SK-N-SH (cell line): ENCODE results near the gene CDK14. TPM values are rescaled to one million over a fixed set of nuclear protein-coding genes. Genes with fewer than 3 reads are reported as not detected.

Experiments
- CTCF ChIA-PET: fragments of 300-600, 350-600 bp; formaldehyde crosslinking; extraction: SDS; loops from one replicate; lab custom pipeline; 2021; lab: Yijun Ruan, JAX
- POLR2A ChIA-PET: fragments of 350-600 bp; sonication (Branson Sonifier 250); formaldehyde crosslinking; extraction: SDS; loops from one replicate; lab custom pipeline; 2020; ENCODE audit warnings: antibody characterized with exemption, inconsistent platforms; lab: Yijun Ruan, JAX
- DNase-seq: peaks from one replicate; pipeline ENCODE4 v3.0.0; 2012
- H2AFZ ChIP-seq: fragments of 200-600 bp; sonication (generic); 2 replicates; pipeline ENCODE4 v1.8.1; 2016; ENCODE audit warnings: antibody characterized with exemption, mild to moderate bottlenecking, low read depth
- H3F3A ChIP-seq: fragments of 200-600 bp; sonication (generic); replicated peaks from 2 replicates; pipeline ENCODE3; 2016; ENCODE audit warnings: antibody characterized with exemption, mild to moderate bottlenecking; ENCODE audit not compliant: insufficient read depth
- H3K27ac ChIP-seq, 2 experiments: fragments of 200-500 bp in 1 of 2; fragments of 200-600 bp in 1 of 2; sonication (Bioruptor generic) in 1 of 2; sonication (generic), shearing (Covaris generic) in 1 of 2; 2 replicates each; pipeline versions ENCODE4 v1.5.1 to v1.6.1; 2014 to 2016; ENCODE audit warnings: low read depth in 2 of 2, inconsistent platforms in 1 of 2, low read length in 1 of 2, mild to moderate bottlenecking in 1 of 2, mixed read lengths in 1 of 2
- H3K27me3 ChIP-seq: fragments of 200-600 bp; sonication (generic), shearing (Covaris generic); 2 replicates; pipeline ENCODE4 v1.6.1; 2016; ENCODE audit warnings: mixed run types; ENCODE audit not compliant: insufficient read depth
- H3K36me3 ChIP-seq, 2 experiments: fragments of 200-500 bp in 1 of 2; fragments of 200-600 bp in 1 of 2; sonication (Bioruptor generic) in 1 of 2; sonication (generic) in 1 of 2; replicated peaks in 1 of 2; 2 replicates each; pipeline versions ENCODE3 to v1.5.1; 2014 to 2016; ENCODE audit warnings: low read length in 1 of 2, mild to moderate bottlenecking in 1 of 2; ENCODE audit not compliant: insufficient read depth in 2 of 2, control insufficient read depth in 1 of 2
- H3K4me1 ChIP-seq, 2 experiments: fragments of 200-500 bp in 1 of 2; fragments of 200-600 bp in 1 of 2; sonication (Bioruptor generic) in 1 of 2; sonication (generic), shearing (Covaris generic) in 1 of 2; 2 replicates each; pipeline versions ENCODE4 v1.5.1 to v1.6.1; 2014 to 2016; ENCODE audit warnings: low read depth in 1 of 2, low read length in 1 of 2, mixed run types in 1 of 2; ENCODE audit not compliant: insufficient read depth in 2 of 2, control insufficient read depth in 1 of 2
- H3K4me2 ChIP-seq: fragments of 200-600 bp; sonication (generic), shearing (Covaris generic); 2 replicates; pipeline ENCODE4 v1.6.1; 2017; ENCODE audit warnings: mixed run types
- H3K4me3 ChIP-seq, 2 experiments: fragments of 200-500 bp in 1 of 2; fragments of 200-600 bp in 1 of 2; sonication (Bioruptor generic) in 1 of 2; sonication (generic), shearing (Covaris generic) in 1 of 2; 2 replicates each; pipeline versions ENCODE4 v1.5.1 to v1.8.1; 2014 to 2016; ENCODE audit warnings: low read depth in 2 of 2, inconsistent platforms in 1 of 2, low read length in 1 of 2, mild to moderate bottlenecking in 1 of 2, mixed read lengths in 1 of 2, moderate library complexity in 1 of 2
- H3K79me2 ChIP-seq: fragments of 200-600 bp; sonication (generic); 2 replicates; pipeline ENCODE4 v1.8.1; 2017; ENCODE audit warnings: mild to moderate bottlenecking; ENCODE audit not compliant: insufficient read depth
- H3K9ac ChIP-seq: fragments of 200-600 bp; sonication (generic); 2 replicates; pipeline ENCODE4 v1.6.1; 2017; ENCODE audit warnings: mixed run types
- H3K9me2 ChIP-seq: fragments of 200-600 bp; sonication (generic); 2 replicates; pipeline ENCODE4 v1.6.1; 2017; ENCODE audit warnings: mixed run types
- H3K9me3 ChIP-seq: fragments of 200-600 bp; sonication (generic); 2 replicates; pipeline ENCODE4 v1.6.1; 2017; ENCODE audit warnings: mixed run types, mild to moderate bottlenecking, moderate library complexity
- H4K20me1 ChIP-seq: fragments of 200-600 bp; sonication (generic); 2 replicates; pipeline ENCODE4 v1.6.1; 2017; ENCODE audit warnings: mild to moderate bottlenecking, mixed run types; ENCODE audit not compliant: insufficient read depth
- CHD2 ChIP-seq: fragments of 150-350 bp; IDR thresholded peaks from 2 replicates; pipeline ENCODE4 v1.6.1; 2018; ENCODE audit warnings: low read length; ENCODE audit not compliant: partially characterized antibody
- EP300 ChIP-seq, 2 experiments: IDR thresholded peaks; 2 replicates each; pipeline versions ENCODE4 v1.4.0 to v1.6.1; 2012; ENCODE audit warnings: borderline replicate concordance in 1 of 2, low read depth in 1 of 2, low read length in 1 of 2
- EZH2phosphoT487 ChIP-seq: fragments of 200-600 bp; sonication (generic); IDR thresholded peaks from 2 replicates; pipeline ENCODE4 v1.6.1; 2017; ENCODE audit warnings: low read depth, mixed run types, mild to moderate bottlenecking, antibody characterized with exemption, moderate library complexity, borderline replicate concordance
- FOSL2 ChIP-seq: IDR thresholded peaks from 2 replicates; pipeline ENCODE4 v1.4.0; 2012; ENCODE audit warnings: low read depth, mild to moderate bottlenecking, moderate library complexity, borderline replicate concordance
- FOXM1 ChIP-seq: IDR thresholded peaks from 2 replicates; pipeline ENCODE4 v1.4.0; 2012; ENCODE audit warnings: low read depth, mild to moderate bottlenecking
- GABPA ChIP-seq: IDR thresholded peaks from 2 replicates; pipeline ENCODE4 v1.4.0; 2012; ENCODE audit warnings: low read depth, mild to moderate bottlenecking
- JUND ChIP-seq: IDR thresholded peaks from 2 replicates; pipeline ENCODE4 v1.4.0; 2012
- MEF2A ChIP-seq: IDR thresholded peaks from 2 replicates; pipeline ENCODE4 v1.4.0; 2012; ENCODE audit warnings: low read depth, borderline replicate concordance
- NFIC ChIP-seq: IDR thresholded peaks from 2 replicates; pipeline ENCODE4 v1.4.0; 2012; ENCODE audit warnings: borderline replicate concordance
- POLR2AphosphoS5 ChIP-seq: IDR thresholded peaks from 2 replicates; pipeline ENCODE4 v1.6.1; 2012; ENCODE audit warnings: low read depth, low read length
- RAD21 ChIP-seq: IDR thresholded peaks from 2 replicates; pipeline ENCODE4 v1.6.1; 2012; ENCODE audit warnings: mild to moderate bottlenecking, low read length
- RXRA ChIP-seq: IDR thresholded peaks from 2 replicates; pipeline ENCODE4 v1.4.0; 2012; ENCODE audit warnings: low read depth, mild to moderate bottlenecking, borderline replicate concordance
- TAF1 ChIP-seq: IDR thresholded peaks from 2 replicates; pipeline ENCODE4 v1.6.1; 2012; ENCODE audit warnings: low read depth, mild to moderate bottlenecking, low read length, moderate library complexity, borderline replicate concordance
- TCF12 ChIP-seq: IDR thresholded peaks from 2 replicates; pipeline ENCODE4 v1.4.0; 2012
- YY1 ChIP-seq: IDR thresholded peaks from 2 replicates; pipeline ENCODE4 v1.4.0; 2012; ENCODE audit warnings: low read depth, mild to moderate bottlenecking
- WGBS: methylation state at CpG from one replicate; pipeline ENCODE4 v1.1.6; 2017; ENCODE audit warnings: low lambda C conversion rate; 5-methylcytosine and 5-hydroxymethylcytosine counted together
- polyA plus RNA-seq, 3 experiments: library from polyadenylated mRNA; depleted of rRNA; stranded (reverse); fragments of >200 nt; gene quantifications; 2 replicates each; pipeline ENCODE4 v1.2.3, GENCODE V29; 2012
- TF ChIP-seq, protein P1 (sequence below): IDR thresholded peaks from 2 replicates; pipeline ENCODE4 v1.4.0; 2012; ENCODE audit warnings: low read depth, borderline replicate concordance
- TF ChIP-seq, protein P2 (sequence below): fragments of 150-350 bp; IDR thresholded peaks from 2 replicates; pipeline ENCODE4 v1.6.1; 2017; ENCODE audit warnings: antibody characterized with exemption, low read length, low read depth, borderline replicate concordance
- TF ChIP-seq, protein P3 (sequence below): IDR thresholded peaks from 2 replicates; pipeline ENCODE4 v1.6.1; 2012; ENCODE audit warnings: mild to moderate bottlenecking, low read depth, low read length, moderate library complexity
- TF ChIP-seq, protein P4 (sequence below): IDR thresholded peaks from 2 replicates; pipeline ENCODE4 v1.4.0; 2012; ENCODE audit warnings: low read depth, borderline replicate concordance
- TF ChIP-seq, protein P5 (sequence below): IDR thresholded peaks from 2 replicates; pipeline ENCODE4; 2012

CDK14 gene
- polyA plus RNA-seq, 1 of the 3 experiments (the other 2 are of a cell fraction), result 13.9 TPM

DNA sequence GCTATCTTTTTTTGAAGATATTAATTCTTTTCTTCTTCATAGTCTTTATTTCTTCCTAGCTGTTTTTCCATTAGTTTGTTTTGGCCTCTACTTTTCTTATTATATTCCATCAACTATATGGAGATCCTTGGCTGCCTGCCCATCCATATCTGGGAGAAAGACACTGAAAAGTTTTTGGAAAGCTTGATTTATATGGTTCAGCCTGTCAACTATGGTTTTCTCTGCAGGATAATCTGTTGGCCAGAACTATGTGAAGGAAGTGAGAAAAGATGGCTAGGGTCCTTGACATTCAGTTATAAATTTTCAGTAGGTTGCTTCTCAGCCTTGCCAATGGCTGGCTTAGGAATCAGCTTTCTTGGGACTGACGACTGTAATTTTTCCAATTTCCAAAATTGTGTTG, 10.0 kb upstream of the CDK14 start (continued):
- no peak for TF ChIP-seq YY1
- no peak for TF ChIP-seq RAD21
- no peak for TF ChIP-seq EZH2phosphoT487
- TF ChIP-seq FOSL2, result no peak
- TF ChIP-seq, protein P1, sequence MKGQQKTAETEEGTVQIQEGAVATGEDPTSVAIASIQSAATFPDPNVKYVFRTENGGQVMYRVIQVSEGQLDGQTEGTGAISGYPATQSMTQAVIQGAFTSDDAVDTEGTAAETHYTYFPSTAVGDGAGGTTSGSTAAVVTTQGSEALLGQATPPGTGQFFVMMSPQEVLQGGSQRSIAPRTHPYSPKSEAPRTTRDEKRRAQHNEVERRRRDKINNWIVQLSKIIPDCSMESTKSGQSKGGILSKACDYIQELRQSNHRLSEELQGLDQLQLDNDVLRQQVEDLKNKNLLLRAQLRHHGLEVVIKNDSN, result no peak
- no peak for TF ChIP-seq POLR2AphosphoS5
- no peak for TF ChIP-seq FOXM1
- TF ChIP-seq JUND, result no peak
- 0 out of 2 replicates have a peak, but pooled peaks have one; percentile 21 for TF ChIP-seq NFIC
- no peak for TF ChIP-seq MEF2A
- TF ChIP-seq TCF12, result 0 out of 2 replicates have a peak, but pooled peaks have one; percentile 9
- TF ChIP-seq, all 33 proteins: peak for 3

- ChIA-PET POLR2A (no interaction called here), CTCF (interaction anchor here (1.0 kb wide), 1 partner anchor 41 kb away, joined by 3 read pairs; no protein-coding TSS in a partner anchor)
- H3K9ac ChIP-seq, result no peak overlapping the region
- no peak overlapping the region for H3K27ac ChIP-seq
- no peak overlapping the region for H3K4me2 ChIP-seq
- 76% methylated on average over 2 of the region's 2 CpGs for WGBS
- H3K36me3 ChIP-seq, result peaks cover 0 to 3% of the 10 kb centered on the region in 2 experiments
- H4K20me1 ChIP-seq, result no peaks in the 10 kb centered on the region
- peaks cover 17% of the 10 kb centered on the region for H3F3A ChIP-seq
- DNase-seq, result no peak
- H3K4me3 ChIP-seq, result no peak overlapping the region
- H3K79me2 ChIP-seq, result no peaks in the 10 kb centered on the region
- no peak for TF ChIP-seq GABPA
- no peak for TF ChIP-seq POLR2AphosphoS5
- no peak for TF ChIP-seq TAF1
- TF ChIP-seq, protein P2, sequence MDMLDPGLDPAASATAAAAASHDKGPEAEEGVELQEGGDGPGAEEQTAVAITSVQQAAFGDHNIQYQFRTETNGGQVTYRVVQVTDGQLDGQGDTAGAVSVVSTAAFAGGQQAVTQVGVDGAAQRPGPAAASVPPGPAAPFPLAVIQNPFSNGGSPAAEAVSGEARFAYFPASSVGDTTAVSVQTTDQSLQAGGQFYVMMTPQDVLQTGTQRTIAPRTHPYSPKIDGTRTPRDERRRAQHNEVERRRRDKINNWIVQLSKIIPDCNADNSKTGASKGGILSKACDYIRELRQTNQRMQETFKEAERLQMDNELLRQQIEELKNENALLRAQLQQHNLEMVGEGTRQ, result no peak
- TF ChIP-seq, protein P3, sequence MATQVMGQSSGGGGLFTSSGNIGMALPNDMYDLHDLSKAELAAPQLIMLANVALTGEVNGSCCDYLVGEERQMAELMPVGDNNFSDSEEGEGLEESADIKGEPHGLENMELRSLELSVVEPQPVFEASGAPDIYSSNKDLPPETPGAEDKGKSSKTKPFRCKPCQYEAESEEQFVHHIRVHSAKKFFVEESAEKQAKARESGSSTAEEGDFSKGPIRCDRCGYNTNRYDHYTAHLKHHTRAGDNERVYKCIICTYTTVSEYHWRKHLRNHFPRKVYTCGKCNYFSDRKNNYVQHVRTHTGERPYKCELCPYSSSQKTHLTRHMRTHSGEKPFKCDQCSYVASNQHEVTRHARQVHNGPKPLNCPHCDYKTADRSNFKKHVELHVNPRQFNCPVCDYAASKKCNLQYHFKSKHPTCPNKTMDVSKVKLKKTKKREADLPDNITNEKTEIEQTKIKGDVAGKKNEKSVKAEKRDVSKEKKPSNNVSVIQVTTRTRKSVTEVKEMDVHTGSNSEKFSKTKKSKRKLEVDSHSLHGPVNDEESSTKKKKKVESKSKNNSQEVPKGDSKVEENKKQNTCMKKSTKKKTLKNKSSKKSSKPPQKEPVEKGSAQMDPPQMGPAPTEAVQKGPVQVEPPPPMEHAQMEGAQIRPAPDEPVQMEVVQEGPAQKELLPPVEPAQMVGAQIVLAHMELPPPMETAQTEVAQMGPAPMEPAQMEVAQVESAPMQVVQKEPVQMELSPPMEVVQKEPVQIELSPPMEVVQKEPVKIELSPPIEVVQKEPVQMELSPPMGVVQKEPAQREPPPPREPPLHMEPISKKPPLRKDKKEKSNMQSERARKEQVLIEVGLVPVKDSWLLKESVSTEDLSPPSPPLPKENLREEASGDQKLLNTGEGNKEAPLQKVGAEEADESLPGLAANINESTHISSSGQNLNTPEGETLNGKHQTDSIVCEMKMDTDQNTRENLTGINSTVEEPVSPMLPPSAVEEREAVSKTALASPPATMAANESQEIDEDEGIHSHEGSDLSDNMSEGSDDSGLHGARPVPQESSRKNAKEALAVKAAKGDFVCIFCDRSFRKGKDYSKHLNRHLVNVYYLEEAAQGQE, result no peak
- TF ChIP-seq CHD2, result no peak
- TF ChIP-seq, protein P4, sequence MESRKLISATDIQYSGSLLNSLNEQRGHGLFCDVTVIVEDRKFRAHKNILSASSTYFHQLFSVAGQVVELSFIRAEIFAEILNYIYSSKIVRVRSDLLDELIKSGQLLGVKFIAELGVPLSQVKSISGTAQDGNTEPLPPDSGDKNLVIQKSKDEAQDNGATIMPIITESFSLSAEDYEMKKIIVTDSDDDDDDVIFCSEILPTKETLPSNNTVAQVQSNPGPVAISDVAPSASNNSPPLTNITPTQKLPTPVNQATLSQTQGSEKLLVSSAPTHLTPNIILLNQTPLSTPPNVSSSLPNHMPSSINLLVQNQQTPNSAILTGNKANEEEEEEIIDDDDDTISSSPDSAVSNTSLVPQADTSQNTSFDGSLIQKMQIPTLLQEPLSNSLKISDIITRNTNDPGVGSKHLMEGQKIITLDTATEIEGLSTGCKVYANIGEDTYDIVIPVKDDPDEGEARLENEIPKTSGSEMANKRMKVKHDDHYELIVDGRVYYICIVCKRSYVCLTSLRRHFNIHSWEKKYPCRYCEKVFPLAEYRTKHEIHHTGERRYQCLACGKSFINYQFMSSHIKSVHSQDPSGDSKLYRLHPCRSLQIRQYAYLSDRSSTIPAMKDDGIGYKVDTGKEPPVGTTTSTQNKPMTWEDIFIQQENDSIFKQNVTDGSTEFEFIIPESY, result no peak
- no peak for TF ChIP-seq EP300 (IDR thresholded peaks at IDR 0.05; ENCODE audit: borderline replicate concordance in 1 of 2, low read depth in 1 of 2, low read length in 1 of 2)
- TF ChIP-seq JUND, result no peak
- TF ChIP-seq, protein P5, sequence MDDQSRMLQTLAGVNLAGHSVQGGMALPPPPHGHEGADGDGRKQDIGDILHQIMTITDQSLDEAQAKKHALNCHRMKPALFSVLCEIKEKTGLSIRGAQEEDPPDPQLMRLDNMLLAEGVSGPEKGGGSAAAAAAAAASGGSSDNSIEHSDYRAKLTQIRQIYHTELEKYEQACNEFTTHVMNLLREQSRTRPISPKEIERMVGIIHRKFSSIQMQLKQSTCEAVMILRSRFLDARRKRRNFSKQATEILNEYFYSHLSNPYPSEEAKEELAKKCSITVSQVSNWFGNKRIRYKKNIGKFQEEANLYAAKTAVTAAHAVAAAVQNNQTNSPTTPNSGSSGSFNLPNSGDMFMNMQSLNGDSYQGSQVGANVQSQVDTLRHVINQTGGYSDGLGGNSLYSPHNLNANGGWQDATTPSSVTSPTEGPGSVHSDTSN, result no peak
- no peak for TF ChIP-seq RXRA
- TF ChIP-seq RAD21, result no peak
- H3K27me3 ChIP-seq, result no peaks in the 10 kb centered on the region
- H3K9me2 ChIP-seq, result no peaks in the 10 kb centered on the region
- peaks cover 4% of the 10 kb centered on the region; the same call in 1 of the 2 replicates for H3K9me3 ChIP-seq
- H2AFZ ChIP-seq, result no peak overlapping the region
- H3K4me1 ChIP-seq, result peaks cover 0 to 10% of the 10 kb centered on the region in 2 experiments; a peak in 3 of 4 replicates
Measured at GRCh38 chr7:90587766-90588165, 8.4 kb upstream of the CDK14 start.
